Measurements from ENCODE around the gene ADM2. TPM values are rescaled to one million over a fixed set of nuclear protein-coding genes. Genes with fewer than 3 reads are reported as not detected.

The ADM2 gene
- total RNA-seq, 4 donors from 2014 or later, result 0.12 TPM; not detected in 3

DNA sequence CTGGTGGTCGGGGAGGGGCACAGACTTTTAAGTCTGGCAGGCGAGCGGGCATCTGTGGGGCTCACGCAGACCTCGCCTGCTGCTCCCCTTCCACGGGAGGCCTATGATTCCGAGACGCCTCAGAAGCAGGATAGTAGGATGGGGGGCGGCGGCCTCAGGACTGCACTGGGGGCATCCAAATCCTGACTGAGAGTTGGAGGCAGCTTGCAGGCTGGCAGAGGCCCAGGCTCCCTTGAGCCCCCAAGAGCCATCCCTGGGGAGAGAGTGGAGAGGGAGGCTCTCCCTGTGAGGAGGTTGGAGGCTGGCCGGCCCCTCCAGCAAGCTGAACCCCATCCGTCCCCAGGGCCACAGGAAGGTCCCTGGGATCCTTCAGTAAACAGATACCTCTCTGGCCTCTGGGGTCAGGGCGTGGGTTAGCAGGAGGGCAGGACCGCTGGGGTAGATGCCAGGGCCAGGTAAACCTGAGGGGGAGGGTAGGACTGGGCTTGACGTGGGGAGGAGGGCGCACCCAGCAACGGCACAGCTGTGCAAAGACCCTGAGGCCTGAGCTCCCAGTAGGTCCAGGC lies 39.8 kb upstream of the ADM2 start:
- DNase-seq (ENCODE audit: low spot score), result no peak
- ATAC-seq (ENCODE audit: low FRiP score), result no peak
- TF ChIP-seq, protein P1, sequence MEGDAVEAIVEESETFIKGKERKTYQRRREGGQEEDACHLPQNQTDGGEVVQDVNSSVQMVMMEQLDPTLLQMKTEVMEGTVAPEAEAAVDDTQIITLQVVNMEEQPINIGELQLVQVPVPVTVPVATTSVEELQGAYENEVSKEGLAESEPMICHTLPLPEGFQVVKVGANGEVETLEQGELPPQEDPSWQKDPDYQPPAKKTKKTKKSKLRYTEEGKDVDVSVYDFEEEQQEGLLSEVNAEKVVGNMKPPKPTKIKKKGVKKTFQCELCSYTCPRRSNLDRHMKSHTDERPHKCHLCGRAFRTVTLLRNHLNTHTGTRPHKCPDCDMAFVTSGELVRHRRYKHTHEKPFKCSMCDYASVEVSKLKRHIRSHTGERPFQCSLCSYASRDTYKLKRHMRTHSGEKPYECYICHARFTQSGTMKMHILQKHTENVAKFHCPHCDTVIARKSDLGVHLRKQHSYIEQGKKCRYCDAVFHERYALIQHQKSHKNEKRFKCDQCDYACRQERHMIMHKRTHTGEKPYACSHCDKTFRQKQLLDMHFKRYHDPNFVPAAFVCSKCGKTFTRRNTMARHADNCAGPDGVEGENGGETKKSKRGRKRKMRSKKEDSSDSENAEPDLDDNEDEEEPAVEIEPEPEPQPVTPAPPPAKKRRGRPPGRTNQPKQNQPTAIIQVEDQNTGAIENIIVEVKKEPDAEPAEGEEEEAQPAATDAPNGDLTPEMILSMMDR (IDR thresholded peaks at IDR 0.05), result no peak

DNA sequence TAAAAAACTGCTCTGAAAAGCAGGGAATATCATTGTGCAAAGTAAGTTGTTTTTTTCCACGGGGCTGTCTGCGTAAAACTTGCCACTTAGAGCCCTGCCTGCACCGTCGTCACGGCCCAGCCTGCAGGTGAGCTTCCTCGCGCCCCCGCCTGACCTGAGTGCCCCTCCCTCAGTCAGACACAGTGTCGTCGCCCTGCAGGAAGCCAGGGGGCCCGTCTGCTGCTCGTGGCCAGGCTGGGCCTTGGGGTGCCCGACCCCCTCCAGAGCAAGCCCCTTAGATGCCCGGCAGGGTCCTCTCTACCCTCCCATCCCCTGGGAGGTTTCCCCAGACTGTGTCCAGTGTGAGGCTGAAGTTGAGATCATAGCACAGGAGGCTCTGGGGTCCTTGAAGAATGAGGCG lies 38.1 kb upstream of the ADM2 start:
- ATAC-seq (ENCODE audit: low FRiP score), result no peak
- TF ChIP-seq, protein P1 (IDR thresholded peaks at IDR 0.05), result no peak
- no peak for DNase-seq (ENCODE audit: low spot score)

DNA sequence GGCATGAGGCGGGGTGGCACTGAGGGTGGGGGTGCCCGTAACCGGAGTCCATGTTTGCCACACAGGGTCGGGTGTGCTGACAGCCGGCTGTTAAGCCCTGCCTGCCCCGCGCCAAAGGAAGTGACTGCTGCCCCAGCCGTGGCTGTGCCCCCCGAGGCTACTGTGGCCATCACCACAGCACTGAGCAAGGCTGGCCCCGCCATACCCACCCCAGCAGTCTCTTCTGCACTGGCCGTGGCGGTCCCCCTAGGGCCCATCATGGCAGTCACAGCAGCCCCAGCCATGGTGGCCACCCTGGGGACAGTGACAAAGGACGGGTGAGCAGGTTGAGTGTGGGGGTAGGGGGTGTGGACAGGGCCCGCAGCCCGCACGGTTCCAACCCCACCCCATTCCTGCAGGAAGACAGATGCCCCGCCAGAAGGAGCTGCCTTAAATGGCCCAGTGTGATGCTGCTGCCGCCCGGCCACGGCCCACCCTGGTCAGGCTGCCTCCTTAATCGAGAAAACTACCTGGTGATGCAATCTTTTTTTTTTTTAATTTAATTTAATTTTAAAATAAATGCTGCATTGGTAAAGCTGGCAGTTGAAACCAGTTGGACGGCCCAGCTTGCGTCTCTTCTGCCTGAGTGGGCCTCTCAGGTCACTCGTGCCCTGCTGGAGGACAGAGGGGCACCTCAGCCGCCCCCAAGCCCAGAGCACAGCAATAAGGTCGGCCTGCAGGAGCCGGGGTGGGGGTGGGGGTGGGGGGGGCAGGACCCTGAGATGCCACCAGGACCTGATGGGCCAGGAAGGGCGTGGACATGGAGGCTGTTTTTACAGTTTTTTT lies 37.3 kb upstream of the ADM2 start:
- TF ChIP-seq, protein P1 (IDR thresholded peaks at IDR 0.05), result no peak
- ATAC-seq (ENCODE audit: low FRiP score), result peak; percentile 4

DNA sequence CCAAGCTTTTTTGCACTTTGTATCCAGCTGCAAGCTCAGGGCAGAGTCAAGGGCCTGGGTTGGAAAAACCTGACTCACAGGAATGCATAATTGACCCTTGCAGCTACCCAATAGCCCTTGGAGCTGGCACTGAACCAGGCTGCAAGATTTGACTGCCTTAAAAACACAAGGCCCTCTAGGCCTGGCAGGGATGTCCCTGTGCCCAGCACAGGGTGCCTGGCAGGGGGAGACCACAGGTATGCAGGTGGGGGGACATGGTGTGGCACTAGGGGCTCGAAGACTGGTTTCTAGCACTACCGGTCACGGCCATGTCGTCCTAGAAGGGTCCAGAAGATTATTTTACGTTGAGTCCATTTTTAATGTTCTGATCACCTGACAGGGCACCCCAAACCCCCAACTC lies 36.7 kb upstream of the ADM2 start:
- TF ChIP-seq, protein P1 (IDR thresholded peaks at IDR 0.05), result no peak
- ATAC-seq (ENCODE audit: low FRiP score), result no peak
- no peak for DNase-seq (ENCODE audit: low spot score)

More for the DNA sequence above, 37.3 kb upstream of the ADM2 start:
- DNase-seq (ENCODE audit: low spot score), result no peak

DNA sequence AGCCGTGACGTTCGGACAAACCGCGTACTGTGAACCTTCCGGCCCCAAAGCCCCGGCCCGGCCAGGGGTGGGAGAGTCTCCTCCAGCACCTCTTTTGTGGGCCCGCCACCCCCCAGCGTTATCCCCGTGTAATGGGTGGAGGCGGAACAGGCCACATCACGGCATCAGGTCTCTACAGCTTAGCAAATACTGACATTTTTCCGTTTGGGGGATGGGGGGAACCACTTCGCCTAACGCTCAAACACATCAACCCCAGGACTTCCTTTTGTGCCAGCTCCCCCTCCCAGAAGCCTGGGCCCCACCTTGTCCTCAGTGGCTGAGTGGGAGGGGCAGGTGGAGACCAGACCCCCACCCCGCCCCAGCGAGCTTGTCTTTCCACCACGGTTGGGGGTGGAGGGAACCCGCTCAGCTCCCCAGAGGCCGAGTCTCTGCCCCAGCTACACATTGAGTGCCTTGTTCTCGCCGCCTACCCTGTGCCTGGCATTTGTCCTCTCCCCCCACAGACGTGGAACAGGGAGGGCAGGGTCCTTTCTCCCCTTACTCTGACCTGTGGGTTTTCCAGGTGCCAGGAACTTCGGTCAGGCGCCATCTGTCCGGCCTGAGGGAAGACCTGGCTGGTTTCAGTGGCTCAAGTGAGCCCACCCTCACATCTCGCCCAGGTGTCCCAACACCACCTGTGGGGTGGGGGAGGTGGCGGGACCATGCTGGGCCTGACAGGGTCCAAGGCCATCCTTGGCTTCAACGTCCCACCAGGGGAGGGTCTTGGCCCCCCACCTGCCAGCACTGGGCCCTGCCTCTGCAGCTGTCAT lies 36.1 kb upstream of the ADM2 start:
- TF ChIP-seq, protein P1 (IDR thresholded peaks at IDR 0.05), result no peak
- DNase-seq (ENCODE audit: low spot score), result no peak
- ATAC-seq (ENCODE audit: low FRiP score), result no peak

DNA sequence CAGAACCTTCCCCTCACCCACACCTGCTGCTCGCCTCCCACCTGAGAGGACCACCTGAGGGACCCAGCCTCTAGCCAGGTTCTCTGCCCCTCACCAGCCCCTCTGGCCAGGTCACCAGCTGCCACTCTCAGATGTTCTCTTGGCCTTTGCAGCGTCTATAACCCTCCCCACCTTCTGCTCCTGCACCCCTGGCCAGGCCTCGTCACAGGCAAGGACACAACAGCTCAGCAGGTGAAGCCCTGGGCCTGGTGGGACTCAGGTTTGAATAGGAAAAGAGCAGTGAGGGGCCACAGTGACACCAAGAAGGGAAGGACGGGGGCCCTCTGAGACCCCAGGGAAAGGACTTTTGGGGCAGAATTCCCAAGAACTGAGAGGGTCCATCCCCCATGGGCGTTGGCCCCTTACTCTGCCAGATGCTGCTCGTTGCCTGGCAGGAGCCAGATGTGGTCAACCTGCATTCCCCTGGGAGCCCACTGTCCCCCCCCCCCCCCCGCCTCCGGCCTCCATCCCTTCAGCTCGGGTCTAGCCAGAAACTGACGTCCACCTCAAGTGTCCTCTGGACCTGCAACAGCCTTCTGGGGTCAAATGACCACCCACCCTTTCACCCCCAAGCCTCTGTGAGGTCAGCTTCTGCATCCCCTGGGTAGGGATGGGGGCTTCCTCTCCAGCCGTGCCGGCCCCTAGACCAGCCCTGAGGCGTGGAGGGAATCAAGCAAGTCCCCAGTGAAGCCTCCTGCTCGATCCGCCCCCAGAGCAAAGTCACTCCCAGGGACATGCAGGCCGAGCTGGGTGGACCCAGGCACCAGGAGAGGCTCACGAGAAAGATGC lies 35.2 kb upstream of the ADM2 start:
- DNase-seq (ENCODE audit: low spot score) (no peak), ATAC-seq (ENCODE audit: low FRiP score) (no peak)
- TF ChIP-seq, protein P1 (IDR thresholded peaks at IDR 0.05), result no peak
